ENCODE measurements around the gene PRDM10. TPM values are rescaled to one million over a fixed set of nuclear protein-coding genes. Genes with fewer than 3 reads are reported as not detected.

The PRDM10 gene
- total RNA-seq, 1 experiment from 2014 or later: 7.7 TPM

GRCh38 chr11:129969920-129970319 is 32.7 kb downstream of the PRDM10 start:
- no peak overlapping the region for H4K91ac ChIP-seq (ENCODE audit: insufficient read length, low read depth, low read length)
- no peak overlapping the region; a peak in 1 of 7 replicates for H3K27ac Mint-ChIP-seq

More at GRCh38 chr11:129969920-129970319, 32.7 kb downstream of the PRDM10 start:
- no peak overlapping the region for H3K9ac ChIP-seq (ENCODE audit: extremely low read depth, insufficient read length, low read length)
- no peaks in the 10 kb centered on the region for H3K27me3 ChIP-seq (ENCODE audit: insufficient read depth, low read length)
- H2BK120ac ChIP-seq (ENCODE audit: low read depth, low read length, poor library complexity, severe bottlenecking): no peak overlapping the region
- no peak overlapping the region for H2AFZ ChIP-seq (ENCODE audit: low read length)
- no peak overlapping the region for H2BK12ac ChIP-seq (ENCODE audit: insufficient read length, low read depth, low read length)
- no peak overlapping the region for H4K5ac ChIP-seq (ENCODE audit: insufficient read length, low read depth, low read length)
- H3K27ac ChIP-seq (ENCODE audit: insufficient read length, low read depth, low read length): no peak overlapping the region
- peaks cover 2% of the 10 kb centered on the region; the same call in 1 of the 2 replicates for H3K4me1 ChIP-seq (ENCODE audit: insufficient read depth, low read length)
- no peak overlapping the region for H3K14ac ChIP-seq (ENCODE audit: insufficient read depth, low read length)
- H3T11ph ChIP-seq (ENCODE audit: low read length): no peak overlapping the region
- H2AK5ac ChIP-seq (ENCODE audit: insufficient read length, low read length): no peak overlapping the region
- no peak overlapping the region for H2BK15ac ChIP-seq (ENCODE audit: low read depth, low read length)
- no peak overlapping the region for H3K18ac ChIP-seq (ENCODE audit: insufficient read length, low read depth, low read length)
- DNase-seq: no peak
- H3K4ac ChIP-seq (ENCODE audit: low read depth, low read length): no peak overlapping the region
- H4K20me1 ChIP-seq (ENCODE audit: control insufficient read depth, insufficient read depth, insufficient read length): no peaks in the 10 kb centered on the region
- H3K79me2 ChIP-seq (ENCODE audit: insufficient read depth, low read length): no peaks in the 10 kb centered on the region
- no peak overlapping the region for H2BK20ac ChIP-seq (ENCODE audit: low read depth, low read length, poor library complexity, severe bottlenecking)
- H2BK5ac ChIP-seq (ENCODE audit: insufficient read length, low read length): no peak overlapping the region
- Mint-ChIP-seq H3K9me3 (no peaks in the 10 kb centered on the region), H3K4me3 (no peak overlapping the region), H3K27me3 (ENCODE audit: low read depth) (no peaks in the 10 kb centered on the region), H3K4me1 (peaks cover 25 to 26% of the 10 kb centered on the region in 2 experiments), H3K36me3 (ENCODE audit: insufficient read depth in 1 of 3, low read depth in 3 of 3) (peaks cover 5 to 10% (median 8%) of the 10 kb centered on the region in 3 experiments; a peak in 2 of 7 replicates)
- H3K79me1 ChIP-seq (ENCODE audit: insufficient read depth, low read depth, low read length, poor library complexity, severe bottlenecking): no peaks in the 10 kb centered on the region
- H3K56ac ChIP-seq (ENCODE audit: insufficient read length, low read depth, low read length): no peak overlapping the region
- WGBS (ENCODE audit: extremely low coverage, insufficient read length, low lambda C conversion rate): no CpG with 5 or more reads among the region's 2 CpGs
- no peaks in the 10 kb centered on the region for H3K23me2 ChIP-seq (ENCODE audit: insufficient read length, low read depth, low read length, poor library complexity, severe bottlenecking)
- no peaks in the 10 kb centered on the region for H3K9me3 ChIP-seq (ENCODE audit: control insufficient read depth, low read depth, low read length)
- no peak overlapping the region for H4K8ac ChIP-seq (replicated peaks; ENCODE audit: insufficient read length, low read depth, low read length)
- H3K23ac ChIP-seq (ENCODE audit: insufficient read length, low read depth, low read length): no peak overlapping the region
- no peak overlapping the region for H3K4me2 ChIP-seq (ENCODE audit: insufficient read depth, insufficient read length, low read length)
- TF ChIP-seq CTCF (conservative IDR thresholded peaks at IDR 0.05): no peak

Measured in H9 (cell line).